AG10803 (cell line): ENCODE results near the gene TCEA2.

ENCODE experiments used
- DNase-seq: peaks from one replicate; pipeline ENCODE4 v3.0.0; 2010; ENCODE audit warnings: low read depth
- H3K4me3 ChIP-seq: 2 replicates; pipeline ENCODE4 v1.5.1; 2011; ENCODE audit warnings: mild to moderate bottlenecking, low read length, control low read depth
- CTCF ChIP-seq: conservative IDR thresholded peaks from 2 replicates; pipeline ENCODE4 v1.5.1; 2011; ENCODE audit warnings: mild to moderate bottlenecking, low read length, control low read depth, inconsistent platforms

Gene TCEA2

GRCh38 chr20:64048402-64049044 lies 14.5 kb upstream of the TCEA2 start:
- no peak for TF ChIP-seq CTCF
- no peak for DNase-seq
- no peak overlapping the region for H3K4me3 ChIP-seq

GRCh38 chr20:64049060-64049877 lies 13.7 kb upstream of the TCEA2 start, which contains the start of gene SOX18:
SOX18 (minus strand) TSS chr20:64049639; CDS start chr20:64049516, 123 bp downstream.
- no peak for DNase-seq
- no peak within 1 kb of the TSS for H3K4me3 ChIP-seq

GRCh38 chr20:64049878-64050260 lies 13.1 kb upstream of the TCEA2 start:
- TF ChIP-seq CTCF = no peak
- no peak overlapping the region for H3K4me3 ChIP-seq
- DNase-seq = no peak

More at GRCh38 chr20:64049060-64049877, 13.7 kb upstream of the TCEA2 start, which contains the start of gene SOX18:
- no peak for TF ChIP-seq CTCF

GRCh38 chr20:64050261-64051032 lies 12.6 kb upstream of the TCEA2 start:
- H3K4me3 ChIP-seq = no peak overlapping the region
- TF ChIP-seq CTCF = no peak
- DNase-seq = no peak

GRCh38 chr20:64051033-64051452 lies 12.0 kb upstream of the TCEA2 start:
- no peak for DNase-seq
- no peak overlapping the region for H3K4me3 ChIP-seq
- TF ChIP-seq CTCF = no peak

GRCh38 chr20:64051561-64052325 lies 11.3 kb upstream of the TCEA2 start:
- H3K4me3 ChIP-seq = no peak overlapping the region
- no peak for TF ChIP-seq CTCF
- DNase-seq = no peak
